Measurements from ENCODE around the gene NUCKS1.

GRCh38 chr1:205666372-205667166 is 83.4 kb downstream of the NUCKS1 start:
- TF ChIP-seq POLR2A (IDR thresholded peaks at IDR 0.05; ENCODE audit: low read depth, low read length) (no peak), TAF1 (IDR thresholded peaks at IDR 0.05; ENCODE audit: borderline replicate concordance, low read depth, low read length) (no peak), POLR2AphosphoS5 (IDR thresholded peaks at IDR 0.05; ENCODE audit: low read depth, low read length) (no peak)

Measured in GM12892 (cell line).